SK-N-DZ (cell line): ENCODE measurements around the gene REN.
A peak's percentile ranks its signal among the peaks of the same experiment; 100 is the strongest.

Experiments used
- DNase-seq: peaks from one replicate; pipeline ENCODE4 v3.0.0-alpha.2; 2015; ENCODE audit warnings: low spot score

REN gene

GRCh38 chr1:204154568-204155255, 11.4 kb downstream of the REN start:
- no peak for DNase-seq

GRCh38 chr1:204153667-204154066, 12.5 kb downstream of the REN start:
- no peak for DNase-seq

GRCh38 chr1:204152310-204153044, 13.7 kb downstream of the REN start:
- no peak for DNase-seq

DNA sequence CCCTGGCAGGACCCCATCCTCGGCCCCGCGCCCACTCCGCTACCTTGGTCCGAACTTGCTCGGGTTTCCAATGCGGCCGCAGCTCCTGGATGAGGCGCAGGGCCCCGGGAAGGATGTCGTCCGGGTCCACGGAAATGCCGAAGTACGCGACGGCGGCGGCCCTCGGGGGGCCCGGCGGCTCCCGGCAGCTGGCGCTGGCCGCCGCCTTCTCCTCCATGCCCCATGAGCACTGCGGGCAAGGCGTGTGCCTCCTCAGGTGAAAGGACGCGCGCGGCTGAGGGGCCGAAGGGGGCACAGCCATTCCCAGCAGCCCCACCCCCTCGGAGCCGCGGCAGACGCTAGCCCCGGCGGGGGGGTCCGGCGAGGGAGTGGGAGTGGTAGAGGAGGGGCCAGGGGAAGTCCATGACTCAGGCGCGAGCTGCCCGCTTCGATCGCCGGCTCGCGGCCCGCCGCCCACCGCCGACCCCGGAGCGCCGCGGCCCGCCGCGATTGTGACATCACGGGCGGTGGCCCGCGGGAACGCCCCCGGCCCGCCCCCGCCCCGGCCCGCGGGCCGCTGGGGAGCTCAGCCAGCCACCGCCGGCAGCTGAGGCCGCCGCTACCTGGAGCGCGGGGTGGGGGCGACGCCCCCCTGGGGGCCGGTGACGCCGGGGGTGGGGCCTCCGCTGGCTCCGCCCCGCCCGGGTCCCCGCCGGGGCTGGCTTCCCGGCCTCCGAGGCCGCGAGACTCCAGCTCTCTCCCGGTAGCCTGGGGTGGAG, 14.4 kb downstream of the REN start, which contains the start of gene ETNK2:
ETNK2 (minus strand) TSS at position 493 of the 758 bp plus-strand sequence; CDS start at position 301, 192 bp downstream.
- peak; percentile 30 for DNase-seq

- DNase-seq, result no peak
Observed at GRCh38 chr1:204150702-204151551, 15.2 kb downstream of the REN start.

DNA sequence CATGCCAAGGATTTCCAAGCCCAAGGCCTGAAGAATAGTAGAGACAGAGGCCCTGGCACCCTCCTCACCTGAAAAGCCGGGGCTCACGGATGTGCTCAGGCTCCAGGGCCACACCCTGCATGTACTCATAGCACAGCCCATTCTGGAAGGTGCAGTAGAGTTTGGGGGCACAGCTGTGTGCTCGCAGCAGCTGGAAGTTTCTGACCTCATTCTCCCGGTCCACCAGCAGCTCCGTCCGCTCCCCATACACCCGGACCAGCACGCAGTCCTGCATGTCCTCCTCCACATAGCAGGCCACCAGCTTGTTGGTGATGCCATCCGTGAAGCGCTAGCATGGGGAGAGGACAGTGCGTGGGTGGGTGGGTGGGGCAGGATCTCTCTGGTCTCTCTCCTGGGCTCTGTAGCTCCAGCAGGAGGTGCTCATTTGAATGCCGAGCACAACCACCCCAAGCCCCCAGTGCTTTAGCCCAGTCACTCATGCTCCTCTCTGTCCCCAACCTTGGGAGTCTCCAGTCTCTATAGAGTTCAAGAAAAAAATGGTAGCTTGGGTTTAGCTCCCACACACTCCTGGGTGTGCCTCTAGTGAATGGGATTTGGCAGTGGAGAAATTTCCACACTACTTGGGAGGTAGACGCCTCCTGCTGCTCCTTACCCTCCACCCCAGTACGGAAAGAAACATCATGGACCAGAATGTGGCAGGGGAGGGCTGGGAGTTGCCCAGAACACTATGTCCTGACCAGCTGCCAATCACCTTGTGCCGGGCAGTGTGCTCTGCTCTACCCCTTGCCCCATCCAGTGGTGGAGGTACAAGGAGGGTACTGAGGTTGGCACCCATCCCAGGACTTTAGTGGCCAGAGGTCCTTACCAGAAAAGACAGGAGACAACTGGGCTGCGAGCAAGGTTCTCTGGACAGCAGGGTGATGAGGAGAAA, 16.2 kb downstream of the REN start:
- no peak for DNase-seq

DNA sequence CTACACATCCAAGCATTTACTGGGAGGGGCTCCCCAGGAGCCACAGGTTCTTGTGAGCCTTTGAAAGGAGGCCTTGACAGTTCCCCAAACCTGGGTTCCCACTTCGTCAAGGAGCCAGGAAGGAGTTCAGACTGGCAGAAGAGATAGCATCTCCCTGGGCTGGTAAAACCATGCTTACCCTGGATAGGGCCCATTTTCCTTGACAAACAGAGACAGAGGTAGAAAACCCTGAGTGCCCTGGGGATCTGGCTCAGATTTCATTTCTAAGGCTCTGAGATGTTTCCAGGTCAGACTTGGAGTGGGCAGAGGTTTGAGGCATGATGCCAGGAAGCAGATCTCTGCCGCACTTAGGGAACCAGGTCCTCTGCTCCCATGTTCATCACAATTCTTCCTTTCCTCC, 17.0 kb downstream of the REN start:
- DNase-seq, result no peak

- DNase-seq, result no peak
Observed at GRCh38 chr1:204147406-204148383, 18.4 kb downstream of the REN start.

DNA sequence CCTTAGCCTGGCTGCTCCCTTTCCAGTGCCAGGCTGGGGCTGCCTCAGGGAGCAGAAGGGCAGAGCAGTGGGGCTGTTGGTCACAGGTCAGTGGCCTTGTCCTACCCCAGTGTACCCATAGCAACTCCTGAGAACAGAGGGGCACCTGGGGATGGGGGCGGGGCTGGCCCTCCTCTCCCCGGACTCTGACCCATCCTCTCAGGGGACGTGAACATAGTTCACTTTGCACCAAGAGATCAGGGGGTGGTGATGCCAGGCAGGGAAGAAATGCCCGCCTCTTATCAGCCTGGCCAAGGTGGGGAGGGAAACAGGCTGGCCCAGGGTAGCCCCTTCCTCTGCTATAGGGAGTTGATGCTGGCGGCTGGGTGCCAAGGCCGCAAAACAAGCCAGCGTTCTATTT, 19.2 kb downstream of the REN start:
- DNase-seq, result no peak

- no peak for DNase-seq
Observed at GRCh38 chr1:204146309-204146708, 19.8 kb downstream of the REN start.

GRCh38 chr1:204145033-204145504, 21.1 kb downstream of the REN start:
- no peak for DNase-seq

GRCh38 chr1:204143276-204144041, 22.7 kb downstream of the REN start:
- DNase-seq, result no peak

GRCh38 chr1:204142032-204142974, 23.8 kb downstream of the REN start:
- no peak for DNase-seq

DNA sequence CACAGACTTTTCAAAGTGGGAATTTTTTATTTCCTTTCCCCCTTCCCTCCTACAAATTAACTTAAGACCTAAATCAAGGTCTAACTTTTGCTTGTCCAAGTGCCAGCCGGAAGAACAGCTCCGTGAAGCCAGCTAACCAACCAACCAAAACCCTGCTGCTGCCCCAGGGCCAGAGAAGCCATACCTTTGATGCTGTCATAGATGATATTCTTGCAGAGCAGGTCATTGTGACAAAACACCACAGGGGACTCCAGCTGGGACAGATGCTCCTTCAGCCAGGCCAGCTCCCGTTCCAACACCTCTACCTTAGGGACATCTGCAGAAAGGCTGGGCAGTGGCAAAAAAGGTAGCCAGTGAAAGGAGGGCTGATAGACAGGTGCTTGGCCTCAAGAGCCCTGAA, 25.0 kb downstream of the REN start:
- no peak for DNase-seq

DNA sequence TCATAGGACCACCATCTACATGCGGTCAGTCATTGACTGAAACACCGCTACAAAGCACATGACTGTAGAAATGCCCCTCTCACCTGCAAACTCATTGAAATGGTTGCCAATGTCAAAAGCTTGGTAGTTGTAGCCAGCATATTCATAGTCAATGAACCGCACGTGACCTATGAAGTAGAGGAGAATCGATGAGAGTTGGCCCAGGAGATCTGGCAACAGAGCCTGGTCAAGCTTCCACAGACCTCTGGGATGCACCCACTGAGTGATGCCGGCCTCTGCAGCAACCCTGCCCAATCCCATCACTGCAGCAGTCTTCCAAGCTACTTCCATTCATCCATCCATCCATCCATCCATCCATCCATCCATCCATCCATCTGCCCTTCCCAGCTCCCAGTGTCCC, 26.2 kb downstream of the REN start:
- no peak for DNase-seq

- no peak for DNase-seq
Observed at GRCh38 chr1:204139088-204139487, 27.0 kb downstream of the REN start.

DNA sequence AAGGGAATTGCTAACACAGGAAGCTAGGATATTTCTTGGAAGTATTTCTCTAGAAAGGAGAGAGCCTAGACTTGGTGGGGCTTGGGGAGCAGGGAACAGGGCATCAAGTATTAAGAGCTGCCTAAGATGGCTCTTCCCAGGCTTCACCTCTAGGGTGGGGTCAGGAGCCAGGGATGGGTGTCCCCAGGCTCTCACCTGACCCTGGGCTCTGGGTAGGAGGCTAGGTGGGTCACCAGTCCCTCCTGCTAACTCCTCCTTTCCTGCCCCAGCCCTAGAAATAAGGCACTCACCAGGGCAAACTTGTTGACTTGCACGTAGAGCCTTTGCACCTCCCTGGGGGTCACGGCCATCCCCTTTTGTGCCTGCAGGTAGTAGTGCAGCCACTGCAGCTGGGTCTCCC, 29.3 kb downstream of the REN start:
- DNase-seq, result no peak
